Measurements from ENCODE around the gene PLPP3. TPM values are rescaled to one million over a fixed set of nuclear protein-coding genes. Genes with fewer than 3 reads are reported as not detected.

Gene PLPP3
- total RNA-seq, 4 donors from 2014 or later: 33.6 to 113 (median 67.1) TPM

GRCh38 chr1:56477164-56478111 lies 101.9 kb downstream of the PLPP3 start:
- 8% methylated on average over 35 to 38 of the region's 62 CpGs for WGBS, 2 donors
- TF ChIP-seq CTCF (IDR thresholded peaks at IDR 0.05): no peak
- no peak for TF ChIP-seq POLR2A (IDR thresholded peaks at IDR 0.05)
- peak overlapping the region; percentile 23 for H3K4me3 ChIP-seq (ENCODE audit: low read depth, poor library complexity, severe bottlenecking)
- intact Hi-C loops (cut with DNase I; ENCODE audit: low total_unique reads): no loop called here
- peak in 1 of 2 donors; percentile 89 for DNase-seq (ENCODE audit: low spot score in 2 of 2)

- intact Hi-C loops (cut with DNase I; ENCODE audit: low total_unique reads): no loop called here
- TF ChIP-seq CTCF (IDR thresholded peaks at IDR 0.05) (no peak), POLR2A (IDR thresholded peaks at IDR 0.05) (no peak)
- 53 to 58% methylated on average over 3 of the region's 3 CpGs for WGBS, 2 donors
- H3K4me3 ChIP-seq (ENCODE audit: low read depth, poor library complexity, severe bottlenecking): no peak overlapping the region
- no peak for DNase-seq (ENCODE audit: low spot score in 2 of 2)
Measured at GRCh38 chr1:56473582-56474270, 105.6 kb downstream of the PLPP3 start.

- WGBS, 2 donors: 76 to 85% methylated on average over 3 of the region's 3 CpGs
- intact Hi-C loops (cut with DNase I; ENCODE audit: low total_unique reads): no loop called here
- TF ChIP-seq CTCF (IDR thresholded peaks at IDR 0.05): no peak
- no peak for TF ChIP-seq POLR2A (IDR thresholded peaks at IDR 0.05)
- no peak overlapping the region for H3K4me3 ChIP-seq (ENCODE audit: low read depth, poor library complexity, severe bottlenecking)
- DNase-seq (ENCODE audit: low spot score in 2 of 2): no peak
Measured at GRCh38 chr1:56472860-56473259, 106.5 kb downstream of the PLPP3 start.

- H3K4me3 ChIP-seq (ENCODE audit: low read depth, poor library complexity, severe bottlenecking): no peak overlapping the region
- WGBS, 2 donors: 44 to 49% methylated on average over 5 of the region's 5 CpGs
- intact Hi-C loops (cut with DNase I; ENCODE audit: low total_unique reads): no loop called here
- TF ChIP-seq POLR2A (IDR thresholded peaks at IDR 0.05): no peak
- no peak for TF ChIP-seq CTCF (IDR thresholded peaks at IDR 0.05)
- no peak for DNase-seq (ENCODE audit: low spot score in 2 of 2)
Measured at GRCh38 chr1:56469640-56470371, 109.6 kb downstream of the PLPP3 start.

- TF ChIP-seq POLR2A (IDR thresholded peaks at IDR 0.05): no peak
- TF ChIP-seq CTCF (IDR thresholded peaks at IDR 0.05): no peak
- no peak for DNase-seq (ENCODE audit: low spot score in 2 of 2)
- intact Hi-C loops (cut with DNase I; ENCODE audit: low total_unique reads): no loop called here
- no peak overlapping the region for H3K4me3 ChIP-seq (ENCODE audit: low read depth, poor library complexity, severe bottlenecking)
- WGBS, 2 donors: 59 to 71% methylated on average over 7 of the region's 7 CpGs
Measured at GRCh38 chr1:56468518-56468917, 110.8 kb downstream of the PLPP3 start.

Data from lower leg skin (tissue), 4 donors.